Keratinocyte (primary cell): ENCODE data around the gene UNC13C. TPM values are rescaled to one million over a fixed set of nuclear protein-coding genes. Genes with fewer than 3 reads are reported as not detected.

Experiments
- DNase-seq: peaks from one replicate; pipeline ENCODE4 v3.0.0-alpha.2; 2011; ENCODE audit warnings: low read depth, missing footprints, low spot score
- FAIRE-seq: peaks from 2 replicates; lab custom pipeline; 2011; peaks lifted over from hg19 to GRCh38; lab: Jason Lieb, UNC
- H2AFZ ChIP-seq: 2 replicates; pipeline ENCODE4 v1.6.0; 2012; ENCODE audit warnings: low read length, control low read depth, inconsistent platforms; ENCODE audit not compliant: control insufficient read depth
- H3K27ac ChIP-seq: 2 replicates; pipeline ENCODE4 v1.5.1; 2011; ENCODE audit warnings: low read length; ENCODE audit not compliant: control insufficient read depth, insufficient read depth
- H3K27me3 ChIP-seq: 3 replicates; pipeline ENCODE4 v1.6.0; 2011; ENCODE audit warnings: low read length; ENCODE audit not compliant: control insufficient read depth, insufficient read depth; ENCODE audit errors: extremely low read depth
- H3K36me3 ChIP-seq, 2 experiments: 2 replicates in 1 of 2; 3 replicates in 1 of 2; pipeline ENCODE4 v1.5.1; 2011; ENCODE audit warnings: low read length in 2 of 2, mild to moderate bottlenecking in 1 of 2; ENCODE audit not compliant: control insufficient read depth in 2 of 2, insufficient read depth in 2 of 2; ENCODE audit errors: extremely low read depth in 1 of 2
- H3K4me1 ChIP-seq: 3 replicates; pipeline ENCODE4 v1.5.1; 2011; ENCODE audit warnings: low read length; ENCODE audit not compliant: control insufficient read depth, insufficient read depth; ENCODE audit errors: extremely low read depth
- H3K4me2 ChIP-seq: 3 replicates; pipeline ENCODE4 v1.6.0; 2011; ENCODE audit warnings: low read depth, low read length; ENCODE audit not compliant: control insufficient read depth, insufficient read depth; ENCODE audit errors: extremely low read depth
- H3K4me3 ChIP-seq, 3 experiments: fragments of 200-600 bp in 1 of 3; sonication (generic) in 1 of 3; 2 replicates in 2 of 3; 3 replicates in 1 of 3; pipeline ENCODE4 v1.5.1; 2011 to 2016; ENCODE audit warnings: low read length in 3 of 3, mild to moderate bottlenecking in 3 of 3, control low read depth in 2 of 3, inconsistent platforms in 1 of 3, low read depth in 1 of 3, mixed read lengths in 1 of 3, mixed run types in 1 of 3, moderate library complexity in 1 of 3; ENCODE audit not compliant: control insufficient read depth in 2 of 3, insufficient read depth in 2 of 3; ENCODE audit errors: extremely low read depth in 1 of 3
- H3K79me2 ChIP-seq: 2 replicates; pipeline ENCODE4 v1.6.0; 2012; ENCODE audit warnings: low read length; ENCODE audit not compliant: control insufficient read depth, insufficient read depth
- H3K9ac ChIP-seq: 3 replicates; pipeline ENCODE4 v1.6.0; 2011; ENCODE audit warnings: low read length; ENCODE audit not compliant: control insufficient read depth, insufficient read depth; ENCODE audit errors: extremely low read depth
- H3K9me1 ChIP-seq: 3 replicates; pipeline ENCODE4 v1.6.0; 2011; ENCODE audit warnings: low read length; ENCODE audit not compliant: control insufficient read depth, insufficient read depth; ENCODE audit errors: extremely low read depth
- H3K9me3 ChIP-seq: 2 replicates; pipeline ENCODE4 v1.5.1; 2012; ENCODE audit warnings: low read depth, low read length; ENCODE audit not compliant: control insufficient read depth
- H4K20me1 ChIP-seq: 3 replicates; pipeline ENCODE4 v1.6.0; 2011; ENCODE audit warnings: low read length; ENCODE audit not compliant: control insufficient read depth, insufficient read depth; ENCODE audit errors: extremely low read depth
- CTCF ChIP-seq, 3 experiments: IDR thresholded peaks in 1 of 3; conservative IDR thresholded peaks in 1 of 3; optimal IDR thresholded peaks in 1 of 3; 2 replicates in 2 of 3; 3 replicates in 1 of 3; pipeline versions ENCODE3 to v1.5.1; 2011; ENCODE audit warnings: low read length in 3 of 3, mild to moderate bottlenecking in 3 of 3, moderate library complexity in 2 of 3, control low read depth in 1 of 3, inconsistent platforms in 1 of 3; ENCODE audit not compliant: insufficient read depth in 2 of 3; ENCODE audit errors: extremely low read depth in 1 of 3
- EZH2 ChIP-seq: IDR thresholded peaks from one replicate; pipeline ENCODE4 v1.6.1; 2012; ENCODE audit warnings: inconsistent platforms, mild to moderate bottlenecking, low read length, moderate library complexity
- dilution Hi-C: fragments of 300-500 bp; cut with MboI; formaldehyde crosslinking; loops from one replicate; pipeline ENCODE4 v1.7.0; 2020; ENCODE audit warnings: low sequenced_read_pairs; ENCODE audit not compliant: extremely low pct_ligation_motif_present
- polyA plus RNA-seq, 5 experiments: library from polyadenylated mRNA; depleted of rRNA in 3 of 5; stranded (reverse) in 3 of 5; stranded (forward) in 1 of 5; unstranded in 1 of 5; fragments of >200 nt; gene quantifications; 1 replicate in 1 of 5; 2 replicates in 3 of 5; 3 replicates in 1 of 5; pipeline versions ENCODE4 v1.2.1 to v1.2.3, GENCODE V29; 2011 to 2012; ENCODE audit warnings: missing spikeins in 2 of 5, low read depth in 1 of 5, low replicate concordance in 1 of 5

Gene UNC13C
- polyA plus RNA-seq, 1 donor (not counting 4 experiments of a cell fraction or from before 2014, with no cell fraction given), result not detected

- DNase-seq, result no peak
- H3K9me3 ChIP-seq, result no peaks in the 10 kb centered on the region
- TF ChIP-seq EZH2, result no peak
- no peak for TF ChIP-seq CTCF (optimal IDR thresholded peaks at IDR 0.05 in 1 of 3, IDR thresholded peaks at IDR 0.05 in 1 of 3, conservative IDR thresholded peaks at IDR 0.05 in 1 of 3; ENCODE audit: extremely low read depth in 1 of 3, insufficient read depth in 2 of 3, low read length in 3 of 3)
- no peak overlapping the region for H3K9ac ChIP-seq
- H4K20me1 ChIP-seq, result no peaks in the 10 kb centered on the region
- no peaks in the 10 kb centered on the region for H3K27me3 ChIP-seq
- H3K4me1 ChIP-seq, result no peaks in the 10 kb centered on the region
- H3K36me3 ChIP-seq, result no peaks in the 10 kb centered on the region
- FAIRE-seq, result no peak
- H2AFZ ChIP-seq, result no peak overlapping the region
- H3K4me3 ChIP-seq, result no peak overlapping the region
- H3K4me2 ChIP-seq, result no peak overlapping the region
- H3K79me2 ChIP-seq, result no peaks in the 10 kb centered on the region
- no peak overlapping the region for H3K27ac ChIP-seq
- H3K9me1 ChIP-seq, result no peaks in the 10 kb centered on the region
- dilution Hi-C loops, result no loop called here
Observed at GRCh38 chr15:54547491-54547890, 569.2 kb downstream of the UNC13C start.

GRCh38 chr15:54550954-54551353 is 572.7 kb downstream of the UNC13C start:
- no peak overlapping the region for H2AFZ ChIP-seq
- no peaks in the 10 kb centered on the region for H3K79me2 ChIP-seq
- H3K9me3 ChIP-seq, result no peaks in the 10 kb centered on the region
- H3K9ac ChIP-seq, result no peak overlapping the region
- H3K36me3 ChIP-seq, result no peaks in the 10 kb centered on the region
- DNase-seq, result no peak
- no peaks in the 10 kb centered on the region for H3K9me1 ChIP-seq
- H3K4me3 ChIP-seq, result no peak overlapping the region
- H4K20me1 ChIP-seq, result no peaks in the 10 kb centered on the region
- FAIRE-seq, result no peak
- no peak for TF ChIP-seq EZH2
- TF ChIP-seq CTCF (optimal IDR thresholded peaks at IDR 0.05 in 1 of 3, IDR thresholded peaks at IDR 0.05 in 1 of 3, conservative IDR thresholded peaks at IDR 0.05 in 1 of 3; ENCODE audit: extremely low read depth in 1 of 3, insufficient read depth in 2 of 3, low read length in 3 of 3), result no peak
- no peak overlapping the region for H3K4me2 ChIP-seq
- no peak overlapping the region for H3K27ac ChIP-seq
- dilution Hi-C loops, result no loop called here
- no peaks in the 10 kb centered on the region for H3K27me3 ChIP-seq
- H3K4me1 ChIP-seq, result no peaks in the 10 kb centered on the region
